MM.1S (cell line): ENCODE measurements around the gene ARGLU1.

Experiments used
- DNase-seq: peaks from one replicate; pipeline ENCODE4 v3.0.0-alpha.2; 2015
- H2AFZ ChIP-seq: fragments of 300-600 bp; sonication (generic); 2 replicates; pipeline ENCODE4 v1.6.0; 2016; ENCODE audit warnings: antibody characterized with exemption, low read length
- H3F3A ChIP-seq: fragments of 300-600 bp; sonication (generic); 2 replicates; pipeline ENCODE4 v1.6.1; 2016; ENCODE audit warnings: mild to moderate bottlenecking, antibody characterized with exemption, low read length, moderate library complexity, mixed read lengths; ENCODE audit not compliant: insufficient read depth
- H3K27ac ChIP-seq: fragments of 300-600 bp; sonication (generic); 2 replicates; pipeline ENCODE4 v1.5.1; 2016; ENCODE audit warnings: mild to moderate bottlenecking, low read length
- H3K27me3 ChIP-seq: fragments of 300-600 bp; sonication (generic); replicated peaks from 2 replicates; pipeline ENCODE4 v1.6.0; 2016; ENCODE audit warnings: low read length; ENCODE audit not compliant: insufficient read depth
- H3K36me3 ChIP-seq: fragments of 300-600 bp; sonication (generic); replicated peaks from 2 replicates; pipeline ENCODE4 v1.6.1; 2016; ENCODE audit warnings: mild to moderate bottlenecking, low read length, mixed read lengths; ENCODE audit not compliant: insufficient read depth
- H3K4me1 ChIP-seq: fragments of 300-600 bp; sonication (generic); 2 replicates; pipeline ENCODE4 v1.6.1; 2016; ENCODE audit warnings: low read length, mixed read lengths
- H3K4me2 ChIP-seq: fragments of 300-600 bp; sonication (generic); 2 replicates; pipeline ENCODE4 v1.6.0; 2016; ENCODE audit warnings: low read depth, low read length
- H3K4me3 ChIP-seq: fragments of 300-600 bp; sonication (generic); 2 replicates; pipeline ENCODE4 v1.5.1; 2016; ENCODE audit warnings: low read length, mixed read lengths
- H3K79me2 ChIP-seq: fragments of 300-600 bp; sonication (generic); 2 replicates; pipeline ENCODE4 v1.6.1; 2016; ENCODE audit warnings: mixed run types, low read length, mixed read lengths
- H3K9ac ChIP-seq: fragments of 300-600 bp; sonication (generic); 2 replicates; pipeline ENCODE4 v1.6.1; 2016; ENCODE audit warnings: low read length, mixed read lengths
- H3K9me2 ChIP-seq: fragments of 300-600 bp; sonication (generic); replicated peaks from 2 replicates; pipeline ENCODE4 v1.6.1; 2016; ENCODE audit warnings: mild to moderate bottlenecking, low read length, mixed read lengths; ENCODE audit not compliant: insufficient read depth
- H3K9me3 ChIP-seq: fragments of 300-600 bp; sonication (generic); replicated peaks from 2 replicates; pipeline ENCODE4 v1.6.1; 2016; ENCODE audit warnings: mild to moderate bottlenecking, low read length, mixed read lengths; ENCODE audit not compliant: insufficient read depth
- H4K20me1 ChIP-seq: fragments of 300-600 bp; sonication (generic); 2 replicates; pipeline ENCODE4 v1.6.1; 2016; ENCODE audit warnings: mild to moderate bottlenecking, low read length, moderate library complexity, mixed read lengths; ENCODE audit not compliant: insufficient read depth
- CTCF ChIP-seq: fragments of 300-600 bp; sonication (generic); IDR thresholded peaks from 2 replicates; pipeline ENCODE4 v1.5.1; 2016; ENCODE audit warnings: antibody characterized with exemption, low read length, mixed read lengths
- EZH2 ChIP-seq: fragments of 300-600 bp; sonication (generic); optimal IDR thresholded peaks from 2 replicates; pipeline ENCODE3; 2017; ENCODE audit warnings: low read depth, mild to moderate bottlenecking, antibody characterized with exemption, low read length, mixed read lengths
- EZH2phosphoT487 ChIP-seq: fragments of 300-600 bp; sonication (generic); IDR thresholded peaks from 2 replicates; pipeline ENCODE4 v1.6.1; 2018; ENCODE audit warnings: antibody characterized with exemption, low read length

The ARGLU1 gene

GRCh38 chr13:106518512-106518911 lies 49.4 kb downstream of the ARGLU1 start:
- Histone ChIP-seq H3K4me1 (no peaks in the 10 kb centered on the region), H2AFZ (no peak overlapping the region), H4K20me1 (no peaks in the 10 kb centered on the region), H3K27ac (no peak overlapping the region), H3K9me3 (no peaks in the 10 kb centered on the region), H3F3A (no peaks in the 10 kb centered on the region), H3K79me2 (no peaks in the 10 kb centered on the region), H3K36me3 (no peaks in the 10 kb centered on the region), H3K4me3 (no peak overlapping the region), H3K27me3 (no peaks in the 10 kb centered on the region), H3K9ac (no peak overlapping the region), H3K4me2 (no peak overlapping the region), H3K9me2 (no peaks in the 10 kb centered on the region)
- TF ChIP-seq CTCF (no peak), EZH2phosphoT487 (no peak), EZH2 (no peak)
- no peak for DNase-seq

GRCh38 chr13:106517109-106517847 lies 50.7 kb downstream of the ARGLU1 start:
- Histone ChIP-seq H3K9ac (no peak overlapping the region), H3K27ac (no peak overlapping the region), H3K4me2 (no peak overlapping the region), H3K4me3 (no peak overlapping the region), H3K4me1 (no peaks in the 10 kb centered on the region), H4K20me1 (no peaks in the 10 kb centered on the region), H3F3A (no peaks in the 10 kb centered on the region), H3K36me3 (no peaks in the 10 kb centered on the region), H3K9me3 (no peaks in the 10 kb centered on the region), H3K79me2 (no peaks in the 10 kb centered on the region), H2AFZ (no peak overlapping the region), H3K9me2 (no peaks in the 10 kb centered on the region), H3K27me3 (no peaks in the 10 kb centered on the region)
- no peak for DNase-seq
- TF ChIP-seq EZH2 (no peak), EZH2phosphoT487 (no peak), CTCF (no peak)

DNA sequence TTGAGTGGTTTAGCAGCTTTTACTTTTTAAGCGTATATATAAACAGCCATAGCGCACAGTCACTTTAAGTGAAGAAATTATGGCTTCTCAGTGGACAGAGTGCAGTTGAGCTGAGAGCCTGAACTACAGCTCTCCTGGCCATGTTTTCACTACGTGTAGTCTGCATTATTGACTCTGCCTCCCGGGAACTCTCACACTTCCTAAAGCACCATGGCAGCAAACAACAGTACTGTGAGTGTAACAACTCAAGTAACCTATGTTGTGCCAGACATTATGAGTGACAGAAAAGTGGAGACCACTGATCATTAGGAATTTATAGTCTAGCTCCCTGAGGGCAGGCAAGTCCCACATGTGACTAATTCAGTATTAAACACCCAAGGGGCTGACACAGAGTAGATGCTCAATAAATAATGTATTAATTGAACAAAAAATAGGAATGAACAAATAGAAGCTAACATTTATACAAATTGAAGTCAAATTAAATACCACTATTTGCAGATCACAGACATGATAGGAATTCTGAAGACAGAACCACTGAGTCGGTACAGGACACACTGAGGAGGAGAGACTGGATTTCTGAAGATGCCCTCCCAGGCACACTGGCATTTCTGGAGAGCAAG lies 52.2 kb downstream of the ARGLU1 start:
- Histone ChIP-seq H3K4me1 (no peaks in the 10 kb centered on the region), H3K4me2 (no peak overlapping the region)
- no peak for DNase-seq

More for the DNA sequence above, 52.2 kb downstream of the ARGLU1 start:
- Histone ChIP-seq H3K9me2 (no peaks in the 10 kb centered on the region), H3K79me2 (no peaks in the 10 kb centered on the region), H3F3A (no peaks in the 10 kb centered on the region), H3K27ac (no peak overlapping the region), H3K27me3 (no peaks in the 10 kb centered on the region), H2AFZ (no peak overlapping the region), H3K36me3 (no peaks in the 10 kb centered on the region), H3K4me3 (no peak overlapping the region), H3K9me3 (no peaks in the 10 kb centered on the region), H4K20me1 (no peaks in the 10 kb centered on the region), H3K9ac (no peak overlapping the region)
- TF ChIP-seq EZH2: no peak
- no peak for TF ChIP-seq EZH2phosphoT487
- no peak for TF ChIP-seq CTCF
